BLaER1 treated with 17β-estradiol and CSF1 and Interleukin-3, amounts not matched to agents 10 nM and 100 nM (cell line): ENCODE results near the gene GSN.

Source experiments
- H3K27ac ChIP-seq, 11 experiments: shearing (Covaris generic); formaldehyde crosslinking; 2 replicates each; pipeline ENCODE4 v1.8.1; 2022
- H3K27me3 ChIP-seq, 11 experiments: shearing (Covaris generic); formaldehyde crosslinking; 2 replicates each; pipeline ENCODE4 v1.8.1; 2022
- H3K36me3 ChIP-seq, 11 experiments: shearing (Covaris generic); formaldehyde crosslinking; 2 replicates each; pipeline ENCODE4 v1.8.1; 2022
- H3K4me1 ChIP-seq, 10 experiments: shearing (Covaris generic); formaldehyde crosslinking; 2 replicates each; pipeline ENCODE4 v1.8.1; 2022
- H3K4me2 ChIP-seq, 11 experiments: shearing (Covaris generic); formaldehyde crosslinking; 2 replicates each; pipeline ENCODE4 v1.8.1; 2022
- H3K4me3 ChIP-seq, 10 experiments: shearing (Covaris generic); formaldehyde crosslinking; 2 replicates each; pipeline ENCODE4 v1.8.1; 2022
- H3K9ac ChIP-seq, 11 experiments: shearing (Covaris generic); formaldehyde crosslinking; 2 replicates each; pipeline ENCODE4 v1.8.1; 2022
- H3K9me3 ChIP-seq, 11 experiments: shearing (Covaris generic); formaldehyde crosslinking; replicated peaks in 1 of 11; 2 replicates each; pipeline ENCODE4 v1.8.1; 2022
- H4K20me1 ChIP-seq, 11 experiments: shearing (Covaris generic); formaldehyde crosslinking; 2 replicates each; pipeline ENCODE4 v1.8.1; 2022
- Cebpa-rat ChIP-seq, 11 experiments: shearing (Covaris generic); IDR thresholded peaks; 2 replicates each; pipeline ENCODE4 v1.8.1; 2022

GSN gene

GRCh38 chr9:121322037-121322736 is 54.2 kb downstream of the GSN start:
- Histone ChIP-seq H3K4me1 (peaks cover 7 to 32% (median 13%) of the 10 kb centered on the region in 10 experiments; a peak in 19 of 20 replicates), H3K9ac (no peak overlapping the region), H4K20me1 (peaks cover 0 to 38% (median 0%) of the 10 kb centered on the region in 11 experiments; a peak in 5 of 22 replicates), H3K4me2 (peak overlapping the region in 2 of 11 experiments; percentile 9 to 13; a peak in 1 of 22 replicates), H3K4me3 (no peak overlapping the region), H3K27me3 (no peaks in the 10 kb centered on the region), H3K27ac (peak overlapping the region in 1 of 11 experiments; percentile 17; a peak in 1 of 22 replicates), H3K36me3 (peaks cover 44 to 96% (median 74%) of the 10 kb centered on the region in 11 experiments; a peak in 20 of 22 replicates), H3K9me3 (no peaks in the 10 kb centered on the region)
- TF ChIP-seq Cebpa-rat (IDR thresholded peaks at IDR 0.05) = no peak

GRCh38 chr9:121322737-121323448 is 54.9 kb downstream of the GSN start:
- H3K9ac ChIP-seq = no peak overlapping the region
- peaks cover 7 to 32% (median 13%) of the 10 kb centered on the region in 10 experiments; a peak in 19 of 20 replicates for H3K4me1 ChIP-seq
- peaks cover 0 to 38% (median 0%) of the 10 kb centered on the region in 11 experiments; a peak in 5 of 22 replicates for H4K20me1 ChIP-seq
- TF ChIP-seq Cebpa-rat (IDR thresholded peaks at IDR 0.05) = no peak
- peaks cover 39 to 96% (median 73%) of the 10 kb centered on the region in 11 experiments; a peak in 20 of 22 replicates for H3K36me3 ChIP-seq
- no peak overlapping the region for H3K4me3 ChIP-seq
- no peaks in the 10 kb centered on the region for H3K9me3 ChIP-seq
- peak overlapping the region in 1 of 11 experiments; percentile 17; a peak in 1 of 22 replicates for H3K27ac ChIP-seq
- no peaks in the 10 kb centered on the region for H3K27me3 ChIP-seq
- H3K4me2 ChIP-seq = peak overlapping the region in 2 of 11 experiments; percentile 9 to 13; a peak in 1 of 22 replicates

- Histone ChIP-seq H3K27ac (no peak overlapping the region), H3K9me3 (no peaks in the 10 kb centered on the region), H3K36me3 (peaks cover 42 to 96% (median 73%) of the 10 kb centered on the region in 11 experiments; a peak in 20 of 22 replicates), H3K4me1 (peaks cover 7 to 32% (median 13%) of the 10 kb centered on the region in 10 experiments; a peak in 19 of 20 replicates), H3K4me3 (no peak overlapping the region), H3K27me3 (no peaks in the 10 kb centered on the region), H3K9ac (no peak overlapping the region), H4K20me1 (peaks cover 0 to 35% (median 0%) of the 10 kb centered on the region in 11 experiments; a peak in 5 of 22 replicates), H3K4me2 (no peak overlapping the region)
- TF ChIP-seq Cebpa-rat (IDR thresholded peaks at IDR 0.05) = no peak
Measured at GRCh38 chr9:121323449-121324151, 55.6 kb downstream of the GSN start.

GRCh38 chr9:121324316-121324715 is 56.4 kb downstream of the GSN start:
- no peak for TF ChIP-seq Cebpa-rat (IDR thresholded peaks at IDR 0.05)
- H3K4me3 ChIP-seq = no peak overlapping the region
- no peak overlapping the region for H3K9ac ChIP-seq
- peaks cover 7 to 32% (median 13%) of the 10 kb centered on the region in 10 experiments; a peak in 19 of 20 replicates for H3K4me1 ChIP-seq
- no peak overlapping the region for H3K4me2 ChIP-seq
- no peak overlapping the region for H3K27ac ChIP-seq
- H3K9me3 ChIP-seq = no peaks in the 10 kb centered on the region
- H3K36me3 ChIP-seq = peaks cover 49 to 96% (median 75%) of the 10 kb centered on the region in 11 experiments; a peak in 20 of 22 replicates
- H4K20me1 ChIP-seq = peaks cover 0 to 35% (median 0%) of the 10 kb centered on the region in 11 experiments; a peak in 5 of 22 replicates
- H3K27me3 ChIP-seq = no peaks in the 10 kb centered on the region

GRCh38 chr9:121324755-121325154 is 56.8 kb downstream of the GSN start:
- no peak overlapping the region for H3K4me2 ChIP-seq
- peaks cover 0 to 37% (median 0%) of the 10 kb centered on the region in 11 experiments; a peak in 4 of 22 replicates for H4K20me1 ChIP-seq
- H3K27me3 ChIP-seq = no peaks in the 10 kb centered on the region
- H3K4me1 ChIP-seq = peaks cover 7 to 32% (median 13%) of the 10 kb centered on the region in 10 experiments; a peak in 19 of 20 replicates
- TF ChIP-seq Cebpa-rat (IDR thresholded peaks at IDR 0.05) = no peak
- no peak overlapping the region for H3K9ac ChIP-seq
- H3K4me3 ChIP-seq = no peak overlapping the region
- H3K9me3 ChIP-seq = no peaks in the 10 kb centered on the region
- peaks cover 53 to 96% (median 79%) of the 10 kb centered on the region in 11 experiments; a peak in 21 of 22 replicates for H3K36me3 ChIP-seq
- H3K27ac ChIP-seq = no peak overlapping the region

- Histone ChIP-seq H3K4me3 (no peak overlapping the region), H3K9me3 (no peaks in the 10 kb centered on the region), H3K27me3 (no peaks in the 10 kb centered on the region), H3K27ac (no peak overlapping the region), H3K9ac (no peak overlapping the region), H3K36me3 (peaks cover 58 to 100% (median 86%) of the 10 kb centered on the region in 11 experiments; a peak in 21 of 22 replicates), H3K4me1 (peaks cover 7 to 30% (median 11%) of the 10 kb centered on the region in 10 experiments; a peak in 19 of 20 replicates), H4K20me1 (peaks cover 0 to 33% (median 0%) of the 10 kb centered on the region in 11 experiments; a peak in 4 of 22 replicates), H3K4me2 (no peak overlapping the region)
- no peak for TF ChIP-seq Cebpa-rat (IDR thresholded peaks at IDR 0.05)
Measured at GRCh38 chr9:121325387-121325786, 57.4 kb downstream of the GSN start.

- no peak overlapping the region for H3K9ac ChIP-seq
- H3K36me3 ChIP-seq = peaks cover 54 to 100% (median 87%) of the 10 kb centered on the region in 11 experiments; a peak in 21 of 22 replicates
- H3K27ac ChIP-seq = no peak overlapping the region
- peaks cover 0 to 24% (median 0%) of the 10 kb centered on the region in 11 experiments; a peak in 4 of 22 replicates for H4K20me1 ChIP-seq
- no peaks in the 10 kb centered on the region for H3K9me3 ChIP-seq
- peaks cover under 1 to 21% (median 2%) of the 10 kb centered on the region in 10 experiments; a peak in 17 of 20 replicates for H3K4me1 ChIP-seq
- no peak overlapping the region for H3K4me2 ChIP-seq
- TF ChIP-seq Cebpa-rat (IDR thresholded peaks at IDR 0.05) = no peak
- no peak overlapping the region for H3K4me3 ChIP-seq
- H3K27me3 ChIP-seq = no peaks in the 10 kb centered on the region
Measured at GRCh38 chr9:121326130-121326838, 58.3 kb downstream of the GSN start.
